Stimulated activated naive CD4-positive, alpha-beta T cell (primary cell): Measurements from ENCODE around the gene CLASRP.

Experiments
- DNase-seq, 6 experiments: peaks; one replicate each; lab custom pipeline; 2025; lab: John Stamatoyannopoulos, UW

CLASRP gene

GRCh38 chr19:45087531-45087930 lies 48.7 kb downstream of the CLASRP start:
- DNase-seq: peak in 3 of 6 experiments; percentile 7 to 22 (median 11)

DNA sequence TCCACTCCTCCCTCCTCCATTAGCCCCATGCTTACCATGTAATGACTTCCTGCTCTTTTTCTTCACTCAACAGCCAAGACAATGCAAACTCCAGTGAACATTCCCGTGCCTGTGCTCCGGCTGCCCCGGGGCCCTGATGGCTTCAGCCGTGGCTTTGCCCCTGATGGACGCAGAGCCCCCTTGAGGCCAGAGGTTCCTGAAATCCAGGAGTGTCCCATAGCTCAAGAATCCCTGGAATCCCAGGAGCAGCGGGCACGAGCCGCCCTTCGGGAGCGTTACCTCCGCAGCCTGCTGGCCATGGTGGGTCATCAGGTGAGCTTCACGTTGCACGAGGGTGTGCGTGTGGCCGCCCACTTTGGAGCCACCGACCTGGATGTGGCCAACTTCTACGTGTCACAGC lies 51.2 kb downstream of the CLASRP start:
- DNase-seq: no peak

- DNase-seq: no peak
Observed at GRCh38 chr19:45090606-45091005, 51.8 kb downstream of the CLASRP start.

DNA sequence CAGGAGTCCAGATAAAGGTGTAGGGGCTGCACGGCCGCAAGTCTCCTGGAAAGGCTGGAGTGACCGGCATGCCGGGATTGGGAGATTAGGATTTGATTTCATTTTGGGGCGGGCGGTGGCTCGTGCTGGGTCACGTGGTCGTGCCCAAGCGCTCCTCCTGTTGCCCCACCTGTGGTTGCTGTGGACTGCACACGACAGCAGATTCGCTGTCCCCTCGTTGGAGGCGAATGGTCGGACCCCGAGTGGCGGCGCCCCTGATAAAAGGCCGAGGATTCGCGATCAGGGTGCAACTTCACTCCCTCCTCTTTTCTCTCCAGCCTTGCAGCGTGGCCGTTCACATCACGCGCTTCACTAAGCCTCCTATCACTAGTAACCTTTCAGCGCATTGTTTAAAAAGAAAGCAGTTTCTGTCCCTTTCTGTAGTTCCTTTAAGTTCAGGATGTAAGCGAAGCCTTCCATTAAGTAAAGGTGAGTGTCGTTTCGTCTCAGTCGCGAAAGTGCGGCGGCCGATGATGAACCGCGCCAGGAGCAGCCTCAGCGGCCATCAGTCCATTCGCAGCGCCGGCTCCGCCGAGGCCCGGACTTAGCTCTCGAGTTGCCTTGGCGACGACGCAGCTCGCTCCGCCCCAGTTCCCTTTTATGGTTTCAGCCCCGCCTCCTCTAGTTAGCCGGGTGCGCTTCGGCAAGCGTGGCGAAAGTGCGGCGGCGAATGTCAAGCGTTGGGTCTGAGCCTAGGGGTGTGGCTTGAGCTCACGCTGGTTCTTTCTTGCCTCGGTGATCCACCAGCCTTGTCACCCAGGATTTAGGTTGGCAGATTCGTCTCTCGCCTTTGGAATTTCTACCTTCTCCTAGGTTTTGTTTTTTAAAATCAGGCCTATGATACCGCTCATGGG lies 52.4 kb downstream of the CLASRP start:
- peak; percentile 90 to 98 (median 94) for DNase-seq

- peak; percentile 86 to 96 (median 92) for DNase-seq
Observed at GRCh38 chr19:45092747-45093678, 54.2 kb downstream of the CLASRP start, which contains the start of gene PPP1R37. Gene PPP1R37, plus strand, starts transcription at chr19:45093179. Its CDS starts 147 bp downstream, at chr19:45093326.

GRCh38 chr19:45094137-45094536 lies 55.3 kb downstream of the CLASRP start:
- no peak for DNase-seq

DNA sequence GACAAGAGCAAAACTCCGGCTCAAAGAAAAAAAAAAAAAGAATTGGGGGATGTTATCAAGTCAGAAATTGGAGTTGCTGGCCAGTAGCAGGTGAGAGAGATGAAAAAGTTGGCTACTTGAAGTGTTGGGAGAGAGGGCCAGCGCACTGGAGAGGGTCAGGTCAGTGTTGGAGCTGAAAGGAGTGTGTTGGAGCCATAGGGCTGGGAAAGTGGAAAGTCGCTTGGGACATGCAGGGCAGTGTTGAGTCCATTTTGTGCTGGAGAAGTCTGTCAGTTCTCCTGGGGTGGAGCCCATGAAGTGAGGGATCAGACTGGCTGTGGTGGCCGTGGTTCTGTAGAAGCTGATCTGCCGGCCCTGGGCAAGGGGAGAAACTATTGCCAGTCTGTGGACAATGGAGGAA lies 55.9 kb downstream of the CLASRP start:
- DNase-seq: no peak

DNA sequence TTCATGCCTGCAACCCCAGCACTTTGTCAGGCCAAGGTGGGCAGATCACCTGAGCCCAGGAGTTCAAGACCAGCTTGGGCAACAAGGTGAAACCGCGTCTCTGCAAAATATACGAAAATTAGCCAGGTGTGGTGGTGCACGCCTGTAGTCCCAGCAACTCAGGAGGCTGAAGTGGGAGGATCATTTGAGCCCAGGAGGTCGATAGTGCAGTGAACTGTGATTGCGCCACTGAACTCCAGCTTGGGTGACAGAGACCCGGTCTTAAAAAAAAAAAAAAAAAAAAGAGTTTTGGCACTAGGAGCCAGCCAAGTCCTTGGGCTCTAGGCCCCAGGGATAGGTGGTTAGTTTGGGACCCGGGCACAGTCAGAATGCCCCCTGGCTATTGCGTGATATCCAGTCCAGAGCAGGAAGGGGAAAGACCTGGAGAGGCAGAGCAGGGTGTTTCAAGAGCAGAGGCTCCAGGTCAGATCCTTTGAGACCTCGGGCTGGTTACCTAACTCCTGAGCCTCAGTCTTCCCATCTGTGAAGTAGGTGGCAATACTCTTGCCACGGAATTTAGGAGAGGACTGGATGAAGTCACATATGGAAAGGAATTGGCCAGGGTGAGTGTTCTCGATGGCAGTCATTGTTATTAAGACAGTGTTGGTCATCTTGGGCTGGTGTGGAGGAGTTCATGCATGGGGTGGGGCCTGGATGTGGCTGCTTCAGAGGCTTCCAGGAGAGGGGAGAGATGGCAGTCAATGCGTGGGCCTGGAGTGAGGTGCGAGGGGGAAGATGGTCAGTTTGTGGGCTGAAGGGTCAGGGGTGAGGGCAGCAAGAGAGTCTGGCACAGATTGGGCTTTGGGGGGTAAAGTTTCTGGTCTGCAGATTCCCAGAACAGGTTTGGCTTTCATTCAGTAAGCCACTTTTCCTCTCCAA lies 56.9 kb downstream of the CLASRP start:
- no peak for DNase-seq

DNA sequence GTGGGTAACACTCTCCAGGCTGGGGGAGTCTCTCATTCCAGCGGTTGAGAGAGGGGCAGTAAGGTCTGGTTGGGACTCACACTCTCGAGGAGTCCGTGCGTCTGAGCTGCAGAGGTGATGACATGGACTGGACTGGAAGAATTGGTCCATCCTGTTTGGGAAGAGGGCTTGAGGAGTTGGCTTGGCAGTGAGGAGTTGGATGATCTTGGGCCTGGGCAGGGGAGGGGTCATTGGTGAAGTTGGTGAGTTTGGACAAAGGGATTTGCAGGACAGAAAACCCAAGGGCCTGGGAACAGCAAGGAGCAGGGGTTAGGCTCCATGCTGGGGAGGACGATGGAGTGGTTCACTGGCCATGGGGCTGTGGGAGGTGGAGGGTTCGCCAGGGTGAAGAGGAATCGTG lies 57.9 kb downstream of the CLASRP start:
- DNase-seq: no peak

GRCh38 chr19:45097450-45097775 lies 58.6 kb downstream of the CLASRP start:
- no peak for DNase-seq

GRCh38 chr19:45097776-45098520 lies 59.1 kb downstream of the CLASRP start:
- no peak for DNase-seq

DNA sequence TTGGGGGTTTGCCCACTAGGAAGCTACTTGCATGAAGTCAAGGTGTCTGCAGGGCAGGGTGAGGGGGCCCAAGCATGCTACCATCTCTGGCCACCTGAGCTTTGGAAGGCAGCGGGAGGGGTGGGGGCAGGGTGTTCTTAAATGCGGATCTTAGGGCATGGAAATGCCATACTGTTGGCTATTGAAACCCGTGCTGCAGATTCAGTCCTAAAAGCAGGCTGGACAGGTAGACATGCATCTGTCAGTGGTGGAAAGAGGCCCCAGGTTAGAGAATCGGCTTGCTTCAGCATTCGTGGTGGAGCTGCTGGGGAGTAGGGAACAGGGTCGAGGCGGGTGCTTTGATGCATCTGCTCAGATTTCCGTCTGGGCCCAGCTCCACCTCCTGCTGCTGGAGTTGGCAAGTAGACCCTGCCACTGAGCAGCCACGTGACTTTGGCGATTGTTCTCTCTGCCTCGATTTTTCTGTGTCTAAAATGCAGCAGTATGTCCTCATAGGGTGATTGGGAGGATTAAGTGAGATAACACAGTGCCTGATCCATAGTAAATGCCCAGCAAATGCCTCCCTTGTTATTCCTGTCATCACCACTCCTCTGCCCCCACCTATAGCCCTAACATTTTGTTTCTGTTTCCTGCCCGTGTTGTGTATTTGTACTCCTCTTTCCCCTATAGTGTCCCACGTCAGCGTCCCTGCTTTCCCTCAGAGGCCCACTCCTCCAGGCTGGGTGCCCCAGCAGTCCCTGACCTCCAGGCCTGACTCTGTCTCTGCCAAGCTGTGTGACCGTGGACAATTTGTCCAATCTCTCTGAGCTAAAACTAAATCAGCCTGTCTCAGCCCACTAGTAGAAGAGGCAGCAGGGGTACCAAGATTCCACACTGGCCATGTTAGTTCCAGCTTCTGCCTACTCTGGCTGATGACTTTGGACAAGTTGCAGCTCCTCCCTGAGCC lies 59.9 kb downstream of the CLASRP start:
- no peak for DNase-seq

DNA sequence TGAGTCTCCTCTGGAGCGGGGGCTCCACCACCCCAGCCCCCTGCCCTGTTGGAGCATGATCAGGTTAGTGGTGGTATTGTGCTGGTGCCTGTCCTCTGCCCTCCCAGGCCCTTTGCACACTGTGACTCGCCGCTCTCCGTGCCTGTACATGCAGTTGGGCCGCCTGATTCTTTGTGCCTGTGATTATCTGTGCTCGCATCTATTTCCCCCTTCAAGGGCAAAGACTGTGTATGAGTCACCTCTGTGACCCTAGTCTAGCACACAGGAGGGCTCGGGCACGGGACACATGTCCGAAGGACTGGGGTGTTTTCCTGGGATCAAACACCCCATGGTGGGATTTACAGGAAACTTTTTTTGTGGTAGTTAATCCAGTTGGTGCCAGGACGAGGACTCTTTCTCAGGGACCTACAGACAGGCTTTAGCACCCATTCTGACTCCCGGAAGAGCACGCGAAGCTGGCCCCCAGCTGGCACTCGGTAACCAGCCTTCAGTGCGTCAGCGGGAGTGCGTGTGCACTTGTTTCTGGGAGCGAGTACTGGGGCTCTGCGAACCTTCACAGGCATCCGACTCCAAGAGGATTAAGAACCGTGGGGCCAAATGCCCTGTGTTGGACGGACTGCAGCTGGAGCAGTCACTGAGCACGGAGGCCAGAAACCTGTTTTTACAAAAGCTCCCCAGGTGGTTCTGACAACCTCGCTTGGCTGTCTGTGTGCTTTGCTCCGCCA lies 60.8 kb downstream of the CLASRP start:
- DNase-seq: no peak

- no peak for DNase-seq
Observed at GRCh38 chr19:45100201-45100600, 61.4 kb downstream of the CLASRP start.

GRCh38 chr19:45100846-45101252 lies 62.0 kb downstream of the CLASRP start:
- no peak for DNase-seq

DNA sequence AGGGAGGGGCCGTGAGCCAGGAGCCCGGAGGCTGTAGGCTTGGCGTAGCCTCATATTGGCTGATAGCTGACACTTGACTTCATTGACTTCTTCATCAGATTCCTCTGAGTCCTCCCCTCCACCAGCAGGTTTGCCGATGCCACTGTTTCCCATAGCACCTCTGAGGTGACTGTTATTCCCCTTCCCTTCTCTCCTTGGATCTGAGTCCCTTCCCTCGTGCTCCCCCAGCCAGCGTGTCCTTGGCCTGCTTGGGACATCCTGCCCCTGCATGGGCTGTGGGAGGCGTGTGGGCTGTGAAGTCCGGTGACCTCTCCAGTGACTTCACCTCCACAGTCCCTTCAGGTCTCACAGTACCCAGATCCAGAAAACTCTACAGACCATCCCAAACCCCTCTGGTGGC lies 63.0 kb downstream of the CLASRP start:
- DNase-seq: no peak

DNA sequence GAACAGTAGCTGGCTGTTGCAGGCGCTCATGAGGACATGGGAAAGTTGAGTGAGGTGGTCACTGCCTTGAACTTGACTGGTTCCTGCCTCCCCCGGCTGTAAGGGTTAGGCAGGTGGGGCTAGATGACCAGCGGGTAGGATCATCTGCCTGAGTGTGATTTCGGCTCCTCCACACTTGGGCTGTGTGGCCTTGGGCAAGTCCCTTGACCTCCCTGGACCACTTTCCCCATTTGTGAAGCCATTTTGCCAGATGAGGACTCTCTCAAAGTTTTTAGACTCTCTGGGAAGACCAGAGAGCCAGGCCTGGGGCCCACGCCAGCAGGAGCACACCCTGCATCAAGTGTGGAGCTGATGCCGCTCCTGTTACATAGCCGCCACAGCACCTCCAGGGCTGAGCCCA lies 63.6 kb downstream of the CLASRP start:
- no peak for DNase-seq

- peak; percentile 19 to 58 (median 26) for DNase-seq
Observed at GRCh38 chr19:45103156-45103507, 64.3 kb downstream of the CLASRP start.
